Measurements from ENCODE around the gene LARP1.

LARP1 gene

GRCh38 chr5:154858972-154859871, 104.0 kb downstream of the LARP1 start:
- DNase-seq (ENCODE audit: insufficient read length, low spot score), result no peak
- TF ChIP-seq PAX5 (IDR thresholded peaks at IDR 0.05; ENCODE audit: insufficient read depth, low read length, severe bottlenecking), result no peak
- peak; percentile 87 for TF ChIP-seq SPI1 (IDR thresholded peaks at IDR 0.05; ENCODE audit: low read depth, low read length)
- peak; percentile 38 for FAIRE-seq

- peak; percentile 20 for FAIRE-seq
- TF ChIP-seq TAF1 (IDR thresholded peaks at IDR 0.05; ENCODE audit: low read depth, low read length) (no peak), POLR2AphosphoS5 (IDR thresholded peaks at IDR 0.05; ENCODE audit: low read depth, low read length) (no peak), PAX5 (IDR thresholded peaks at IDR 0.05; ENCODE audit: insufficient read depth, low read length, severe bottlenecking) (no peak), SPI1 (IDR thresholded peaks at IDR 0.05; ENCODE audit: low read depth, low read length) (no peak), POLR2A (IDR thresholded peaks at IDR 0.05; ENCODE audit: low read depth, low read length) (no peak), POU2F2 (IDR thresholded peaks at IDR 0.05; ENCODE audit: low read depth, low read length) (no peak)
- DNase-seq (ENCODE audit: insufficient read length, low spot score), result no peak
Measured at GRCh38 chr5:154860123-154860522, 104.9 kb downstream of the LARP1 start.

DNA sequence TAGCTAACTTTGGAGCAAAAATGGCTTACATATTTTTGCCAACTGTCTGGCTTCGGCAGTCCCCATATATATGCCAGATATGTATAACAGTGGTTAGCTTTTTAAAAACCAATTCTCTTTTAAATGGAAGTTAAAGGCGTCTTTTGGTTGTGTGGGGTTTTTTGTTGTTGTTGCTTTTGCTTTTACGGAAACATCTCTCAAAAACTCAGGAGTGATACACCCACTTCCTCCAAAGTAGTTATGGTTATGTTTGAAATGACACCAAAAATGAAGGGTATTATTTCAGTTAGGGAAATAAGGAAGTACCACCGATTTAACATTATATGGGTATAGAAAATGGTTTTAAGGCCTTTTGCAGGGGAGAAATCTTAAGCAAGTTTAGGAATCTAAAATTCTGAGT, 105.6 kb downstream of the LARP1 start:
- DNase-seq (ENCODE audit: insufficient read length, low spot score) (no peak), FAIRE-seq (no peak)
- TF ChIP-seq POU2F2 (IDR thresholded peaks at IDR 0.05; ENCODE audit: low read depth, low read length), result no peak
- TF ChIP-seq SPI1 (IDR thresholded peaks at IDR 0.05; ENCODE audit: low read depth, low read length), result peak; percentile 42; the same call in 1 of the 2 replicates

- no peak for TF ChIP-seq POLR2AphosphoS5 (IDR thresholded peaks at IDR 0.05; ENCODE audit: low read depth, low read length)
- FAIRE-seq, result no peak
- no peak for DNase-seq (ENCODE audit: insufficient read length, low spot score)
Measured at GRCh38 chr5:154861946-154862345, 106.8 kb downstream of the LARP1 start.

GRCh38 chr5:154862766-154863165, 107.6 kb downstream of the LARP1 start:
- TF ChIP-seq POLR2A (IDR thresholded peaks at IDR 0.05; ENCODE audit: low read depth, low read length), result no peak
- TF ChIP-seq SPI1 (IDR thresholded peaks at IDR 0.05; ENCODE audit: low read depth, low read length), result 0 out of 2 replicates have a peak, but pooled peaks have one; percentile 7
- no peak for FAIRE-seq
- no peak for DNase-seq (ENCODE audit: insufficient read length, low spot score)

GRCh38 chr5:154863291-154864080, 108.3 kb downstream of the LARP1 start:
- TF ChIP-seq SPI1 (IDR thresholded peaks at IDR 0.05; ENCODE audit: low read depth, low read length), result no peak
- no peak for TF ChIP-seq PAX5 (IDR thresholded peaks at IDR 0.05; ENCODE audit: insufficient read depth, low read length, severe bottlenecking)
- no peak for TF ChIP-seq POLR2AphosphoS5 (IDR thresholded peaks at IDR 0.05; ENCODE audit: low read depth, low read length)
- TF ChIP-seq POU2F2 (IDR thresholded peaks at IDR 0.05; ENCODE audit: low read depth, low read length), result no peak
- TF ChIP-seq POLR2A (IDR thresholded peaks at IDR 0.05; ENCODE audit: low read depth, low read length), result no peak
- no peak for TF ChIP-seq TAF1 (IDR thresholded peaks at IDR 0.05; ENCODE audit: low read depth, low read length)
- FAIRE-seq, result no peak

GRCh38 chr5:154865466-154866184, 110.4 kb downstream of the LARP1 start:
- TF ChIP-seq TAF1 (IDR thresholded peaks at IDR 0.05; ENCODE audit: low read depth, low read length) (no peak), POLR2AphosphoS5 (IDR thresholded peaks at IDR 0.05; ENCODE audit: low read depth, low read length) (no peak), PAX5 (IDR thresholded peaks at IDR 0.05; ENCODE audit: insufficient read depth, low read length, severe bottlenecking) (no peak)
- DNase-seq (ENCODE audit: insufficient read length, low spot score) (no peak), FAIRE-seq (no peak)

More at GRCh38 chr5:154863291-154864080, 108.3 kb downstream of the LARP1 start:
- DNase-seq (ENCODE audit: insufficient read length, low spot score), result no peak

DNA sequence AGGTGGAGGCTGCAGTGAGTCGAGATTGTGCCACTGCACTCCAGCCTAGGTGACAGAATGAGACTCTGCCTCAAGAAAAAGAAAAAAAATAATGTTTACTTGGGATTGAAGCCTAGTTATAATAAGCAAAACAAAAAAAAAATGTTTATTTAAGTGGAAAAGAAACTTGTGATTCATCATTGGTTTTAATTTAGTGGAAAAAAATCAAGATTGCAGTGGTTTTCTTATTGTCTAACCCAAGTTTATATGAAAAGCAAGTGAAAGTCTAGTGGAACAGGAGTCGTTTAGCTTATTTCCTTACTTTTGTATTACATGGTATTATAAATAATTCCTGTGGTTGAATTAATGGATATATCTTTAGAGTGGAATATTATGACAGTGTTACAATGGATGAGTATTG, 111.7 kb downstream of the LARP1 start:
- DNase-seq (ENCODE audit: insufficient read length, low spot score) (no peak), FAIRE-seq (no peak)

More for the DNA sequence above, 111.7 kb downstream of the LARP1 start:
- no peak for TF ChIP-seq SPI1 (IDR thresholded peaks at IDR 0.05; ENCODE audit: low read depth, low read length)
